HG03571 (cell line): ENCODE measurements around the gene CDK14.

Experiments used
- ATAC-seq: cut with Tn5 transposase; IDR thresholded peaks from one replicate; pipeline ENCODE4 v1.9.1; 2021; ENCODE audit not compliant: unreplicated experiment

CDK14 gene

GRCh38 chr7:90835861-90836260 is 239.7 kb downstream of the CDK14 start:
- ATAC-seq, result no peak

GRCh38 chr7:90836937-90837336 is 240.8 kb downstream of the CDK14 start:
- ATAC-seq, result no peak

- ATAC-seq, result no peak
Measured at GRCh38 chr7:90838799-90839198, 242.7 kb downstream of the CDK14 start.

- ATAC-seq, result no peak
Measured at GRCh38 chr7:90839316-90839715, 243.2 kb downstream of the CDK14 start.

GRCh38 chr7:90839727-90840291 is 243.7 kb downstream of the CDK14 start:
- no peak for ATAC-seq

GRCh38 chr7:90841759-90842429 is 245.8 kb downstream of the CDK14 start:
- no peak for ATAC-seq

- no peak for ATAC-seq
Measured at GRCh38 chr7:90842430-90842788, 246.3 kb downstream of the CDK14 start.

- no peak for ATAC-seq
Measured at GRCh38 chr7:90843472-90843871, 247.4 kb downstream of the CDK14 start.

GRCh38 chr7:90844421-90844820 is 248.3 kb downstream of the CDK14 start:
- ATAC-seq, result no peak

GRCh38 chr7:90846192-90846591 is 250.1 kb downstream of the CDK14 start:
- no peak for ATAC-seq

- no peak for ATAC-seq
Measured at GRCh38 chr7:90850066-90850465, 253.9 kb downstream of the CDK14 start.

- no peak for ATAC-seq
Measured at GRCh38 chr7:90850471-90850870, 254.3 kb downstream of the CDK14 start.

- ATAC-seq, result no peak
Measured at GRCh38 chr7:90853205-90853604, 257.1 kb downstream of the CDK14 start.

- no peak for ATAC-seq
Measured at GRCh38 chr7:90856351-90857070, 260.4 kb downstream of the CDK14 start.

- no peak for ATAC-seq
Measured at GRCh38 chr7:90857603-90858002, 261.5 kb downstream of the CDK14 start.

GRCh38 chr7:90858546-90858945 is 262.4 kb downstream of the CDK14 start:
- no peak for ATAC-seq

- ATAC-seq, result no peak
Measured at GRCh38 chr7:90859521-90859920, 263.4 kb downstream of the CDK14 start.

- ATAC-seq, result no peak
Measured at GRCh38 chr7:90864088-90864487, 268.0 kb downstream of the CDK14 start.

- no peak for ATAC-seq
Measured at GRCh38 chr7:90869335-90869734, 273.2 kb downstream of the CDK14 start.

GRCh38 chr7:90876701-90877100 is 280.6 kb downstream of the CDK14 start:
- ATAC-seq, result no peak

- ATAC-seq, result no peak
Measured at GRCh38 chr7:90877201-90877600, 281.1 kb downstream of the CDK14 start.

- ATAC-seq, result no peak
Measured at GRCh38 chr7:90879924-90880323, 283.8 kb downstream of the CDK14 start.
